Thymus (tissue), 11 donors: ENCODE results near the gene TRIM72. TPM values are rescaled to one million over a fixed set of nuclear protein-coding genes. Genes with fewer than 3 reads are reported as not detected.
"Not testable (repeated sequence)": the region's sequence is repeated elsewhere in the genome, so short reads cannot be mapped to it uniquely, and the experiment has no call there.

Source experiments
- DNase-seq, 9 donors: peaks; one replicate each; pipeline ENCODE4 v3.0.0-alpha.2; 2013; ENCODE audit warnings: low spot score in 9 of 9, low read depth in 6 of 9, missing footprints in 1 of 9
- H3K27ac ChIP-seq, 2 donors: one replicate each; pipeline ENCODE4 v1.5.1; 2013; ENCODE audit warnings: control low read depth in 1 of 2, low read depth in 1 of 2, low read length in 1 of 2, mild to moderate bottlenecking in 1 of 2, moderate library complexity in 1 of 2
- H3K27me3 ChIP-seq, 2 donors: one replicate each; pipeline ENCODE4 v1.5.1; 2013; ENCODE audit warnings: low read length in 1 of 2; ENCODE audit not compliant: control insufficient read depth in 2 of 2, insufficient read depth in 1 of 2
- H3K36me3 ChIP-seq, 2 donors: one replicate each; pipeline ENCODE4 v1.5.1; 2013; ENCODE audit warnings: low read length in 1 of 2, mild to moderate bottlenecking in 1 of 2, moderate library complexity in 1 of 2; ENCODE audit not compliant: control insufficient read depth in 2 of 2, insufficient read depth in 2 of 2
- H3K4me1 ChIP-seq, 2 donors: one replicate each; pipeline ENCODE4 v1.5.1; 2013; ENCODE audit warnings: low read length in 2 of 2; ENCODE audit not compliant: control insufficient read depth in 2 of 2, insufficient read depth in 2 of 2
- H3K4me3 ChIP-seq, 2 donors: one replicate each; pipeline ENCODE4 v1.5.1; 2013; ENCODE audit warnings: low read length in 2 of 2, control low read depth in 1 of 2, mild to moderate bottlenecking in 1 of 2
- H3K9me3 ChIP-seq, 2 donors: one replicate each; pipeline ENCODE4 v1.5.1; 2013; ENCODE audit warnings: low read length in 1 of 2, mild to moderate bottlenecking in 1 of 2; ENCODE audit not compliant: control insufficient read depth in 2 of 2, insufficient read depth in 1 of 2
- WGBS: extraction: QIAGEN DNeasy Blood & Tissue Kit; methylation state at CpG from one replicate; pipeline ENCODE4 v1.1.7; 2013; 5-methylcytosine and 5-hydroxymethylcytosine counted together
- polyA plus RNA-seq: library from polyadenylated mRNA; stranded (reverse); fragments of 200-250 nt; gene quantifications from one replicate; pipeline ENCODE4 v1.2.3, GENCODE V29; 2013
- total RNA-seq: library from RNA; stranded (reverse); fragments of 120-200 nt; gene quantifications from one replicate; pipeline ENCODE4 v1.2.4, GENCODE V29; 2013
- donor health status: healthy.

Gene TRIM72
- total and polyA plus RNA-seq, 2 donors, result 0.19 to 0.50 TPM

DNA sequence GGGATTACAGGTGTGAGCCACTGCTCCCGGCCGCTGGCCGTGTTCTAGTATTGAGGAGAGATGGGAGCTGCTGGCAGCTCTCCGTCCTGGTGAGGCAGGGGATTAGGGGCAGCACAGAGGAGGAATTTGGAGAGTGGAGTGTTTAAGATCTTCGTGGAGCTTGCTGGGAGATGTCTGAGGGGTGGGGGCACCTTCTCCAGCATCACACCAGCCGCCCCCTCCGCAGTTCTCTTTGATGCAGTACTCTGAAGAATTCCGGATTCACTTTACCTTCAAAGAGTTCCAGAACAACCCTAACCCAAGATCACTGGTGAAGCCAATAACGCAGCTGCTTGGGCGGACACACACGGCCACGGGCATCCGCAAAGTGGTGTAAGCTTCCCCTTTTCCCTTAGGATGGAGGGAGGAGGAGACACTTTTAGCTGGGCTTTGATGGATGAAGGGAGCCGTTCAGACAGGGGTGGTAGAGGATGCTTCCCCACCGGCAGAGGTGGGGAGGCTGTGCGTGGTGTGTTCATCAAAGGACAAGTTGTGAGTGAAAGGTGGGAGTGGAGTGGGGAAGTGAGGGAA, 57.8 kb downstream of the TRIM72 start:
- Histone ChIP-seq H3K36me3 (no peaks in the 10 kb centered on the region), H3K9me3 (peaks cover 0 to 1% of the 10 kb centered on the region in 2 donors), H3K27ac (no peak overlapping the region), H3K4me3 (no peak overlapping the region), H3K27me3 (no peaks in the 10 kb centered on the region), H3K4me1 (no peaks in the 10 kb centered on the region)
- DNase-seq, result no peak
- WGBS, result 96% methylated on average over 16 of the region's 16 CpGs

GRCh38 chr16:31273187-31273586, 59.3 kb downstream of the TRIM72 start:
- H3K9me3 ChIP-seq, result peaks cover 0 to 1% of the 10 kb centered on the region in 2 donors
- no peaks in the 10 kb centered on the region for H3K36me3 ChIP-seq
- H3K27me3 ChIP-seq, result no peaks in the 10 kb centered on the region
- H3K27ac ChIP-seq, result no peak overlapping the region
- no peak for DNase-seq
- 96% methylated on average over 7 of the region's 7 CpGs for WGBS
- no peaks in the 10 kb centered on the region for H3K4me1 ChIP-seq
- H3K4me3 ChIP-seq, result no peak overlapping the region

DNA sequence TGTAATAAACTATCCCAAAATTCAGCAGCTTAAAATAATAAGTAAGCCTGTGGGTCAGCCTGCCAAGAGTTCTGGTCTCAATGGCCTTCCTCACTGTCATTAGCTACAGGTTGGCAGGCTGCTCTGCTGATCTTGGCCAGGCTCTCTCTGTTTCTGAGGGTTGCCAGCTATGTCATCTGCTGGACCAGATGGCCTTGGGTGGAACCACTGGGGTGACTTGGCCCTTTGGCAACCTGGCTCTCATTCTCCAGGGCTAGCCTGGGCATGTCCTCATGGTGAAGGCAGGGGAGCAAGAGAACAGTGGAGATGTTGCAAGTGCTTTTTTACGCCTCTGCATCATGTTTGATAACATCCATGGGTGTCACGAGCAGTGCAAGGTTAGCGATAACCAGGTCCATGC, 59.8 kb downstream of the TRIM72 start:
- no peaks in the 10 kb centered on the region for H3K4me1 ChIP-seq
- 92% methylated on average over 3 of the region's 3 CpGs for WGBS
- peaks cover 0 to 1% of the 10 kb centered on the region in 2 donors for H3K9me3 ChIP-seq
- no peaks in the 10 kb centered on the region for H3K27me3 ChIP-seq
- no peak overlapping the region for H3K27ac ChIP-seq
- no peak overlapping the region for H3K4me3 ChIP-seq
- DNase-seq, result no peak
- no peaks in the 10 kb centered on the region for H3K36me3 ChIP-seq

GRCh38 chr16:31274831-31275816, 61.2 kb downstream of the TRIM72 start:
- H3K4me3 ChIP-seq, result no peak overlapping the region
- WGBS, result 97% methylated on average over 15 of the region's 15 CpGs
- H3K9me3 ChIP-seq, result peaks cover 0 to 1% of the 10 kb centered on the region in 2 donors
- no peaks in the 10 kb centered on the region for H3K36me3 ChIP-seq
- no peaks in the 10 kb centered on the region for H3K4me1 ChIP-seq
- H3K27me3 ChIP-seq, result no peaks in the 10 kb centered on the region
- DNase-seq, result no peak
- H3K27ac ChIP-seq, result no peak overlapping the region

DNA sequence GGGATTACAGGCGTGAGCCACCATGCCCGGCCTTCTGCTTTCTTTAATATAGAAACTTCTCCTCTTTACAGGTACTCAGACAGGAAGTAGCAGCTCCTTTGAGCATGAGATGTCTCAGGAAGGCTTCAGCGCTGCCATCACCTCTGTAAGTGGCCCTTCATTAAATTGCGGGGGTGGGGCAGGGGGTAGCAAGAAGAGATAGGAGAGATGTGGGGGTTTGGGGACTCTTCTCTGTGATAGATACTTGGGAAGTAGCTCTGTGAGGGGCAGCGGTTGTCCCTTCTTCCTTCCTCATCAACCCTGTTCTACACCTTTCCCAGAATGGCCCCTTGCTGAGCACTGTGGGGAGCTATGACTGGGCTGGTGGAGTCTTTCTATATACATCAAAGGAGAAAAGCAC, 62.7 kb downstream of the TRIM72 start:
- peaks cover 0 to 1% of the 10 kb centered on the region in 2 donors for H3K9me3 ChIP-seq
- no peak overlapping the region for H3K4me3 ChIP-seq
- H3K4me1 ChIP-seq, result no peaks in the 10 kb centered on the region
- H3K36me3 ChIP-seq, result no peaks in the 10 kb centered on the region
- no peaks in the 10 kb centered on the region for H3K27me3 ChIP-seq
- WGBS, result 93% methylated on average over 5 of the region's 5 CpGs
- H3K27ac ChIP-seq, result no peak overlapping the region
- DNase-seq, result no peak

DNA sequence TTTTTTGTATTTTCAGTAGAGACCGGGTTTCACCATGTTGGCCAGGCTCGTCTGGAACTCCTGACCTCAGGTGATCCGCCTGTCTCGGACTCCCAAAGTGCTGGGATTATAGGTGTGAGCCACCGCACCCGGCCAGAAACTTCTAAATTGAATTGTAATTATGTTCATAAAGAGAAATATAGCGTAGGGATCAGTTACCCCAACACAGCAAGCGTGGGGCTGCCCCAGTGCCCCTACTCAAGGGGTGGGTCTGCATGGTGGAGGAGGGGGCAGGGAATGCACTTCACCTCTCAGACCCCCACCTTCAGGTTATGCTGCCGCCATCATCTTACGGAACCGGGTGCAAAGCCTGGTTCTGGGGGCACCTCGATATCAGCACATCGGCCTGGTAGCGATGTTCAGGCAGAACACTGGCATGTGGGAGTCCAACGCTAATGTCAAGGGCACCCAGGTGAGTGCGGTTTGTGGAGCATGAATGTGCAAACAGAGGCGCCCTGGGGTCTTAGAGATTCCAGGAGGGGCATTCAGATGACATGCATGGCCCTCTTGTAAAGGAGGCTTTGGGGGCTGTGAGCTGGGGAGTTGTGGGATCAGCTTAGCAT, 63.8 kb downstream of the TRIM72 start:
- no peaks in the 10 kb centered on the region for H3K36me3 ChIP-seq
- no peak for DNase-seq
- H3K4me1 ChIP-seq, result no peaks in the 10 kb centered on the region
- H3K4me3 ChIP-seq, result no peak overlapping the region
- H3K27me3 ChIP-seq, result no peaks in the 10 kb centered on the region
- no peak overlapping the region for H3K27ac ChIP-seq
- H3K9me3 ChIP-seq, result peaks cover 0 to 1% of the 10 kb centered on the region in 2 donors
- WGBS, result 97% methylated on average over 17 of the region's 17 CpGs

GRCh38 chr16:31278853-31279252, 64.9 kb downstream of the TRIM72 start:
- not testable (repeated sequence) for DNase-seq, H3K27me3 ChIP-seq, H3K4me1 ChIP-seq, H3K36me3 ChIP-seq, H3K9me3 ChIP-seq, H3K4me3 ChIP-seq, H3K27ac ChIP-seq
- WGBS, result 97% methylated on average over 3 of the region's 4 CpGs
